Occipital lobe (tissue), 2 donors: Measurements from ENCODE around the gene ALPG. TPM values are rescaled to one million over a fixed set of nuclear protein-coding genes. Genes with fewer than 3 reads are reported as not detected.
"Not testable (repeated sequence)": the region's sequence is repeated elsewhere in the genome, so short reads cannot be mapped to it uniquely, and the experiment has no call there.

Experiments used
- DNase-seq: peaks from one replicate; lab custom pipeline; 2025; lab: John Stamatoyannopoulos, UW
- total RNA-seq: library from RNA; depleted of rRNA; stranded (reverse); fragments of >200 nt; gene quantifications from one replicate; pipeline ENCODE4 v1.2.3, GENCODE V29; 2014

Gene ALPG
- not detected for total RNA-seq

- DNase-seq, result no peak
Measured at GRCh38 chr2:232406556-232407310, at the start of gene ALPG. Gene ALPG, plus strand, starts transcription at chr2:232406844. Its CDS starts 51 bp downstream, at chr2:232406895.

GRCh38 chr2:232361646-232362045 is 45.0 kb upstream of the ALPG start:
- DNase-seq, result no peak

GRCh38 chr2:232362174-232362900 is 44.3 kb upstream of the ALPG start:
- no peak for DNase-seq

- not testable (repeated sequence) for DNase-seq
Measured at GRCh38 chr2:232363064-232363783, 43.4 kb upstream of the ALPG start.

- DNase-seq, result no peak
Measured at GRCh38 chr2:232363784-232364615, 42.6 kb upstream of the ALPG start.

- DNase-seq, result not testable (repeated sequence)
Measured at GRCh38 chr2:232364806-232365594, 41.6 kb upstream of the ALPG start.

GRCh38 chr2:232365621-232366321 is 40.9 kb upstream of the ALPG start:
- DNase-seq, result no peak

GRCh38 chr2:232366461-232366860 is 40.2 kb upstream of the ALPG start:
- DNase-seq, result not testable (repeated sequence)

GRCh38 chr2:232367016-232367415 is 39.6 kb upstream of the ALPG start:
- no peak for DNase-seq

GRCh38 chr2:232367591-232368233 is 38.9 kb upstream of the ALPG start:
- no peak for DNase-seq

GRCh38 chr2:232368311-232368731 is 38.3 kb upstream of the ALPG start:
- DNase-seq, result no peak

GRCh38 chr2:232369126-232369951 is 37.3 kb upstream of the ALPG start:
- DNase-seq, result no peak

- not testable (repeated sequence) for DNase-seq
Measured at GRCh38 chr2:232370007-232370406, 36.6 kb upstream of the ALPG start.

- DNase-seq, result no peak
Measured at GRCh38 chr2:232372231-232373208, 34.1 kb upstream of the ALPG start.

- peak; percentile 12 for DNase-seq
Measured at GRCh38 chr2:232374356-232374755, 32.3 kb upstream of the ALPG start.

GRCh38 chr2:232375164-232375563 is 31.5 kb upstream of the ALPG start:
- DNase-seq, result no peak

- DNase-seq, result no peak
Measured at GRCh38 chr2:232376260-232376659, 30.4 kb upstream of the ALPG start.
